GM19452 (cell line): ENCODE data around the gene SCAMP5.

ENCODE experiments used
- ATAC-seq: cut with Tn5 transposase; IDR thresholded peaks from one replicate; pipeline ENCODE4 v1.9.1; 2021; ENCODE audit not compliant: unreplicated experiment

Gene SCAMP5, protein sequence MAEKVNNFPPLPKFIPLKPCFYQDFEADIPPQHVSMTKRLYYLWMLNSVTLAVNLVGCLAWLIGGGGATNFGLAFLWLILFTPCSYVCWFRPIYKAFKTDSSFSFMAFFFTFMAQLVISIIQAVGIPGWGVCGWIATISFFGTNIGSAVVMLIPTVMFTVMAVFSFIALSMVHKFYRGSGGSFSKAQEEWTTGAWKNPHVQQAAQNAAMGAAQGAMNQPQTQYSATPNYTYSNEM

DNA sequence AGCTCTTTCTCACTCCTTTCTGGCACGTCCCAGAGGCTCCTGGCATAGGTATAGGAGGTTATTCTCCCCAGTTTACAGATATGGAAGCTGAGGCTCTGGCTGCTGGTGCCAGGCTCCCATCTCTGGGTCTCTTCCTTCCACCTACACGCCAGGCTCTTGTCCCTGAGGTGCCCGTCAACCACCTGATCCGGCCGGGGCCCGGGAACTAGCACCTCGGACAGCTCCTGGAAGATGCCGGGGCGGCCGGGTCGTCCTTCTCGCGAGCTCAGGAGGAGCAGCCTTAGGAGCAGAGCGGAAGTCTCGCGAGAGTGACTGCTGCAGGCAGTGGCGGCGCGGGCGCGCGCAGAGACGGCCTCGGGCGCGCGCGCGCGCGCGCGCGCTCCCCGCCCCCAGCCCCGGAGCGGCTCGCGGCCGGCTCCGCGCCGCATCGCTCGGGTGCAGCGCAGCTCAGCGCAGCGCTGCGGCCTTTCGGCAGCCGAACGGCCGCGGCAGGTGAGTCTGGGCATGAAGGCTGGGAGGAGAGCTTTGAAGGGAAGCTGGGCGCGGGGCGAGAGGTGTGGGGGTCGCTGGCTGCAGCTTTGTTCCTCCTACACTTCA lies at the start of gene SCAMP5:
Gene SCAMP5, plus strand, starts transcription at position 382 of the 597 bp plus-strand sequence. CDS start 16,277 bp downstream, outside the sequence.
- no peak for ATAC-seq

DNA sequence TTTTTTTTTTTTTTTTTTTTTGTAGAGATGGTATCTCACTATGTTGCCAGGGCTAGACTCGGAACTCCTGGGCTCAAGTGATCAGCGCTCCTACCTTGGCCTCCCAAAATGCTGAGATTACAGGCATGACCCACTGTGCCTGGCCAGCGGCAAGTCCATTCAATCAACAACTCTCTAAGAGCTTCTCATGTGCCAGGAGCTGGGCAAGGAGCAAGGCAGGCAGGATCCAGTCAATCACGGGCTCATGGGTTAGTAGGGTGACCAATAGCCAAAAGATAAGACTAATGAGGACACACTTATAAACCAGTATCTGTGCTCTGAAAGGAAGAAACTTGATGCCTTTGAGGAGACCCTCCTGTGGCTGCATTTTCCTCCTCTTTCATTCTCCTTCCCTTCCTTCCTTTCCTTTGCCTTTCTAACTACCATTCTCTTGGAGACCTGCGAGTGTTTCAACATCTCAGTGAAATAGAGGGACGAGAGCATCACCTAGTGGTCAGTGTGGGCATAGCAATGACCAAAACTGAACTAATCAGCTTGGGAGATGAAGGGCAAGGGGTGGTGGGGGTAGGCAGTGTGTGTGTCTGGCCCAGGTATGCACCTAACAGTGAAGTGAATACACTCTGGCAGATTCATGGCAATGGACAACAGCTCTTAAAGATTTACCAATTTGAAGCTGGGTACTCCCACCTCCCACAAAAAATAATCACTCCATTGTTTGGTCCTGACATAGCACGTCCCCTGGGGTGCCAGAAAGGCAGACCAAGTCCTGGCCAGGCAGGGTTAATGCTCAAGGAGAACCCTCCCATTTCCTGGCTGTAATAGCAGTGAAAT lies 45.1 kb upstream of the SCAMP5 start:
- ATAC-seq: no peak

DNA sequence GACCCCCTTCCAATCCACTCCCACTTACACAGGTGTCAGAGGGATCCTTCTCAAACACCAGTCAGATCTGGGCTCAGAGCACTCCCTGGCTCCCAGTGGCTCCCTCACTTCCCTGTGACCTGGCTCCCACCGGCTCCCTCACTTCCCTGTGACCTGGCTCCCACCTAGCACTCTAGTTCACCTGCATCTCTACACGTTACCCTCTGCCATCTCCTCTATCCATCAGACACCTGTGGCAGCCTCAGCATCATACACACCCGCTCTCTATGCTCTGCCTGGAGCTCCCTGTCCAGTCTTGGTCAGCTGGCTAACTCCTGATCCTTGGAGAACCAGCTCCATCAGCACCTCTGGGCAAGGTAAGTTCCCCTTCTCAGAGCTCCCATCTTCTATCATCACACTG lies 44.4 kb upstream of the SCAMP5 start:
- no peak for ATAC-seq

DNA sequence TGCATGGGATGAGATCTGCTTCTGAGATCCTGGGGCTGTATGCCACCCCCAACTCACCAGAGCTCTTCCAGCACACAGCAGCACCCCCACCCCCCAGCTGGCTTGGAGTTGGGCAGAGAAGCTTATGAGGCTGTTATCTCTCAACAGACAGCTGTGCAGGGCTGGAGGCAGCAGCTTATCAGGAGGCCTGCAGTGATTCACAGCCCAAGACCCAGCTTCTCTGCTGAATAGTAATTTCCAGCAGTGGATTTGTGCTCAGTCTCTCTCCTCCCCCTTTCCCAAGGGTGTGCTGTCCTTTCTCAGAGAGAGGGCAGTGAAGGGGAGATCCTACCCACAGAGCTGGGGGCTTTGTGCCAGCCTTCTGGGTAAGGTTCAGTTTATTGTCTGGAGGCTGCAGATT lies 40.8 kb upstream of the SCAMP5 start:
- ATAC-seq: no peak

DNA sequence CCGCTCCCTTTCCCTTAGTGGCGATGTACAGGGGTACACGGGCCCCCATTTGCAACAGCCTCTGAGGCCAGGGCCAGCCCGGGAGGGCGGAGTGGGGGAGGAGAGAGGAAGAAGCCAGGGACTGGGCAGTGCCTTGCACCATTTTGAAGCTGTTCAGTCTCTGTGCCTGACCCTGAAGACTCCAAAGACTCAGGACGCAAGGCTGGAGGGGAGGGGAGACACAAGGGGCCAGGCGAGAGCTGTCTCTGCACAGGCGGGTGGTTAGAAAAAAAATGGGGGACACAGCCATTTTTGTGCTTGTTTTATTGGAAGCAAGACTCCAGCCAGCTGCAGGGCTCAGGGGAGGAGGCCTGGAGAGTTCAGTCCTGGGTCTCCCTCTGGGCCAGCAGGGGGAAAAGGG lies 40.3 kb upstream of the SCAMP5 start:
- no peak for ATAC-seq

DNA sequence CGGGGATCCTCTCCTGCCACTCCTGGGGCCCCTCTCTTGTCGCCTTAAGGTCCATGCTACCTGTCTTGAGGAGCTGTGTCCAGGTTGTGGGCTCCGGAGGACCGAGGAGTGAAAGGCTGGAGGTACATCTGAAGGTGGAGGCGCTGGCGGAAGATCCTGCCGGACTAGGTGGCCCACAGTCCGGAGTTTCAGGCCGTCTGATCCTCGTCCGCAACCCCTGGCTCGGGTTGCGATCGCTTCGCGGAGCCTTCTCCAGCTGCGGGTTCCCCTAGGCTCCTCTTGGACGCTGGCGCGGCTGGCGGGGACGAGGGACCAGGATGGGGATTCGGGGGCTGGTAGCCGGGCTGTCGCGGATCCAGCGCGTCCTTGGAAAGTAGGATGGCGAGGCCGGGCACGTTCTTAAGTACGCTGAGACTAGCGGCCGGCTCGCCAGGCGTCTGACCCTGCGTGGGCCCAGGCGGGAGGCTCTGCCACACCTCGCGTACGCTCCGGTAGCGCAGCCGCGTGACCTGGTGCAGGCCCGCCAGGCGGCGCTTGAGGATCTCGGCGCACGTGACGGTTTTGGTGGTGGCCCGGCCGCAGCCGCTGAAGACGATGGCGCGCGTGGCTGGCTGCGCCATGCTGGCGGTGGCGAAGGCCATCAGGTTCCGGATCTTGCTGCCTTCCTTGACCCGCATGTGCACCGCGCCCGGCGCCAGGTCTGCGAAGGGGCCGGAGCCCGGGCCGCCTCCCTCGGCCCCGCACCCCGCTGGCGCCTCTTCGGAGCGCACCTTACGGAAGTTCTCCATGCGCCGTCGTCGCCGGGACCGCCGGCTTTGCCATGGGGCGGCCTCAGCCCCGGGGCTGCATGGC lies 39.3 kb upstream of the SCAMP5 start:
- ATAC-seq: peak; percentile 48

DNA sequence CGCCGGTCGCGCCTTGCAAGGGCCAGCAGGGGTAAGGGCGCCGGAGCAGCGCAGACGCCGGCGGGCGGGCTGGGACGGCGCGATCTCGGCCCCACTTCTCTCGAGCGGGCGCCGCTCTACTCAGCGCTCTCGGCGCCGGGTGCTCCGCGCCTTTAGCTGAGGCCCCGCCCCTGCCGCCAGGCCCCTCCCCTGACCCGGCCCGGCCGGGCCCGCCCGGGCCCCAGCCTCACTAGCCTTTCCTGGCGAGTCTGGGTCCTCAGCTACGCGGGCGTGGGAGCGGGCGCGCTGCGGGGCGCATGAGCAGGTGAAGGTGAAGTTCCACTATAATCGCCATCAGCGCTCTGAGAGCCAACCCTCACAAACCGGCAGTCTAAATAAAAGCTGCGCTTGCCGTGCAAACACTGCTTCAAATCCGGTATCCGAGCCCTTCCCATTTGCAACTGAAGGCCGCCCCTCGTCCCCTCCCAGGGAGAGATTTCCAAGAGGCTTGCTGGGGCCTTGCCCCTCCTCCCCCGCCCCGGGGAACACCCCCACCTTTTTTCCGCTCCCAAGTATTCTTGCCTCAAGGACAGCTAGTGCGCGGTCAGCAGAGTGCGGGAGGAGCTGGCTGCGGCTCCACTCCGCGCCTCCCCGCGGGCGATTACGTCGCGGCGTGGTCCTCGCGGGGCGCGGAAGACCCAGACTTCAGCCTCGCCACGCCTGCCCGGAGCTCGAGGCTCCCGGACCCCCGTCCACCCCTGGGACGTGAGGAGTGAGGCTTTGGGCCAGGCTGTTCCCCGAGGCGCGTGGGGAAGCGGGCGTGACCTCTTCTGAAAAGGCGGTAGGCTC lies 38.5 kb upstream of the SCAMP5 start, which contains the start of gene RPP25:
Gene RPP25, minus strand, starts transcription at position 125 of the 828 bp plus-strand sequence. CDS start 189 bp downstream, outside the sequence.
- ATAC-seq: peak; percentile 74

DNA sequence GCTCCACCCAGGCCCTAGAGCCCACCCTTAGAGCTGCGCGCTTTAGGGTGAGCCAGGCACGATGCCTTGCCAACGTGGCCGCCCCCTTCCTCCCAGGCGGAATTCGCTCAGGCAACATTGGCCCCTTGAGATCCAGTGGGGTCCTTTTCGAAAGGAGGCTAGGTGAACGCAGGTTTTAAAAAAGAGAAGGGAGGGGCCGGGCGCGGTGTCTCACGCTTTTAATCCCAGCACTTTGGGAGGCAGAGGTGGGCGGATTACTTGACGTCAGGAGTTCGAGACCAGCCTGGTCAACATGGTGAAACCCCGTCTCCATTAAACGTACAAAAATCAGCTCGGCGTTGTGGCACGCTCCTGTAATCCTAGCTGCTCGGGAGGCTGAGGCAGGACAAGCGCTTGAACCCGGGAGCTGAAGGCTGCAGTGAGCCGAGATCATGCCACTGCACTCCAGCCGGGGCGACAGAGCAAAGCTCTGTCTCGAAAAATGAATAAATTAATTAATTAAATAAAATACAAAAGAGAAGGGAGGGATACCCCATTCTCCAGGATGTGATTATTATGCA lies 37.8 kb upstream of the SCAMP5 start:
- no peak for ATAC-seq

DNA sequence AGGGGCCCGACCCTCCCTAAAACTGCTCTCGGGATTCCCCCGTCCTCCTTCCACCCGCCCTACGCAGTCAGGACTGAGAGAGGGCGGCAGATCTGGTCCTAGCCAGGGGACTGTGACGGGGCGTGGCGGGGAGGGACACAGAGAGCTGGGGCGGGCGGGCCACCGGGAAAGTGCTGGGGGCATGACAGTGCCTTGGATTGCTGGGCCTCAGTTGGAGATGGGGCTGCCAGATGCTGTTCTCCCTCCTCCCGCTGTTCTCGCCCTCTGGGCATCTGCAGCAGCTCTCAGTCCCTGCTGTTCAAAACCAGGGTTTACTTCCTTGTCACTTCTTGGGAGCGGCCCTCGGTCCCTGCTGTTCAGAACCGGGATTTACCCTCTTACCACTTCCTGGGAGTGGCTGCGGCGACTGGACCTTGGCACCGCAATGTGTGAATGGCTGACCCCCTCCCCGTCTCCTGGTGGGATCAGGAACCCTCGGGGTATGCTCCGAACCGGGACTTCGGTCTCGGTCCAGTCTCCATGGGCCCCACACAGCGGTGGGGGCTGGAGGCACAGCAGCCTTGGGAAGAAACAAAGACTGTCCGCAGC lies 36.9 kb upstream of the SCAMP5 start:
- ATAC-seq: no peak

DNA sequence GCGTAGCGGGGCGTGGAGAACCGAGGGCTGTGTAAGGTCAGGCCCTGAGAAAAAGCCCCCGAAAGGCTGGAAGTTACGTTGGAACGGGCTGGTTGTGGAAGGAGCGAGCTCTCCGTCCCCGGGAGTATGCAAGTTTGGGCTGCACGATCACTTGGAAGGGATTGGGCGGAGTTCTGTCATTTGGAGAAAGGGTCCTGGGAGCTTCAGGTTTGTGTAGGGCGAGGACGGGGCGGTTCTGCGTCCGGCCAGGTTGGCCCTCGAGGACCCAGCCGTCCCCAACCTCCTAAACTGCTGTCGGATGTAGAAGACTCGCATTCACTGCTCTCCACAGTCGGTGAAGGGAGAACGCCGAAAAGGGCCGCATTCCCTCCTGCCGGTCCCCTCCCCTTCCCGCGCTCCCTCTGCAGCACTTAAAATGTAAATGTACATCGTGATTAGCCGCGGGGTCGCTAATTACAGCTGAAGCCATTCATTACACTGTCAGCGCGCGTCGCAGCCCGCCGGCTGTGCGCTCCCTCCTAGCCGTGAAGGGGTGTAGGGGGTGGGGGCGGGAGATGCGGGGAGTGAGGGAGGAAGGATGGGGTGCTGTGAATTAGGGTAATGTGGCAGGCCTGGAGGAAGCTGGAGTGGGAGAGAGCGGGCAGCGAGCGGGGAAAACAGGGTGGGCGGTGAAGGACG lies 36.3 kb upstream of the SCAMP5 start:
- ATAC-seq: no peak

DNA sequence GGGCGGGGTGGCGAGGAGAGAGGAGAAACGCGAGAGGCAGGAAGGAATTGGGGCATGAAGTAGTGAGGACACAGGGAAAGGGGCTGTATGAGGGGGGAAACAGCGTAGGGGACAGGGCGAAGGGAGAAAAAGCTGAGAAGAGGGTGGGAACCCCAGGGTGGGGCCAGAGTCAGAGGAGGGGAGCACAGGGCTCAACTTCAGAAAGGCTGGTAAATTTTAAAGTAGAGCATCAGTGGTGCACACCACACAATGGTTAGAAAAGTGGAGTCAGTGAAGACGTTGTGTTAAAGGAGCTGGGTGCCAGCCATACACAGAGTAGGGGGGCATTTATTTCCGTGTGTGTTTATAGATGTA lies 35.8 kb upstream of the SCAMP5 start:
- ATAC-seq: no peak

DNA sequence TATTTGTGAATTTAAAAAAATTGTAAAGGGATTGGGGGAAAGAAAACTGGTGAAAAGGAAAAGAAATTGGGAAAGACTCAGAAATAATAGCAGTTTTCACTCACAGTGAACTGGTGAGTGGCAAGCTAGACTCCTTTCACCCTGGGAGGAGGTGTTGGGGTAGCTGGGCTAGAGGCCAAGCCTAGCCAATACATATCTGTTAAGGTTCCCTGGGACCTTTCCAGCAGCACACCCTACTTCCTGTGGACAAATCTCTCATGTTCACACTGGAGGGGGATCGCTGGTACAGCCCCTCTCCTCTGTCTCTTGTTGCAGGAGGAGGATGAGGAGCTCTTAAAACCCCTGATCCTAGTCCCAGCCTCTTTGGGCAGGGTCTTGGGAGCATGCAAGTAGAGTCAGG lies 35.1 kb upstream of the SCAMP5 start:
- ATAC-seq: no peak

DNA sequence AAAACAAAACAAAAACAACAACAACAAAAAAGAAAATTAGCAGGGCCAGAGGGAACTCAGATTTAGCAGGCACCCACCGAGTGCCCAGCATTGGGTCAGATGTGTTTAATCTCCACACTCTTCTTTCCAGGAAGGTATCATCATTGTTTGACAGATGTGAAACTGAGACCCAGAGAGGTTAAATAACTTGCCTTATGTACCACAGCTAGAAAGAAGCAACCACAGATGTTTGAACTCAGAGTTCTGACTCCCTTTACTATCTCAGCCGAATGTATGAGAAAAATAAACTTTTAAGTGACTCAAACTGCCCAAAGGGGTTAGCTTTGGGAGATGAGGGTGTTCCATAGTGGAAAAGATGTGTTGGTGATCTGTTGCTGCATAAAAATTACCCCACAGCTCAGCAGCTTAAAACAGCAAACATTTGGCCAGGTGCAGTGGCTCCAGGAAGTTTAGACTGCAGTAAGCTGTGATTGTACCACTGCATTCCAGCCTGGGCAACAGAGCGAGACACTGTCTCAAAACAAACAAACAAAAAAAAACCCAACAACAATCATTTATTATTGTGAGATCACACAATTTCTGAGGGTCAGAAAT lies 34.3 kb upstream of the SCAMP5 start:
- no peak for ATAC-seq

DNA sequence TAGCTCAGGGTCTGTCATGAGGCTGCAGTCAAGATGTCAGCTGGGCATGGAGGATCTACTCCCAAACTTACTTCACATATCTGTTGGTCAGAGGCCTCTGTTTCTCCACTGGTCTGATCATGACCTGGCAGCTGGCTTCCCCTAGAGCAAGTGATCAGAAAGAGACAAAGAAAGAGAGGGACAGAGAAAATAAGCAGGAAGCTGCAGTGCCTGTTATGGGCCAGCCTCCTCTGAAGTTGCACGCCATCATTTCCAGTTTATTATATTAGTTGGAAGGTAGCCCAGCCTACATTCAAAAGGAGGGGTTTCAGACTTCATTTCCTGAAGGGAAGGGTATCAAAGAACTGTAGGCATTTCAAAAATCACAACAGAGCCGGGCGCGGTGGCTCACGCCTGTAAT lies 33.7 kb upstream of the SCAMP5 start:
- no peak for ATAC-seq

DNA sequence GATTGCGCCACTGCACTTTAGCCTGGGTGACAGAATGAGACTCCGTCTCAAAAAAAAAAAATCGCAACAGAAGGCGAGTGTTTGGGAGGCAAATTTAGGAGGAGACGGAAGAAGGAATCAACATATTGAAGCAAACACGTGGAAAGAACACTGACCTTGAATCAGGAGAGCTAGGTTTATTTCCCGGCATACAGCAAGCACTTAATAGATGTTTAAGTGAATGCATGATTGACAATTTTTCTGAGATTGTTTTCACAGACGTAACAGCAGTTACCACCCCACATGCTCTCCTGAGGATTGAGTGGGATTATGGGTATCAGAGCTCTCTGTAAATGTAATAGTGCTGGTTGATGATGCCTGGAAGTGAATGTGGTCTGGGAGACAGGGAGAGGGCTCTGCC lies 33.1 kb upstream of the SCAMP5 start:
- ATAC-seq: no peak

DNA sequence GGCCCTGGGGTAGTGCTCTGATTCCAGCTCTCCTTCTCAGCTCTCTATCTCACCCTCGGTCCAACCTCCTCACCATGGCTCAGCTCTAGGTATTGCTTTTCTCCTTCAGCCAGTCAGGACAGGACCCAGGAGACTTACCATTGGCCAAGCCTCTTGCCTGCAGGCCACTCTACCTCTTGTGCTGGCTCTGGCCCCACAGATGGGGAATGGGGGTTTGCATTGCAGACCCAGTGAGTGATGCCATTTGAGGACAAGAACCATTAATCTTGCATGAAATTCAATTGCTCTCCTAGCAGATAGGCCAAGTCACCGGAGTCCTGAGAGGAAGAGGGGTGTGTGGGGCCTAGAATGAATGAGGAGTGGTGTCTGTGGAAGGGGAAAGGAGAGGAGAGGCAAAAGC lies 32.7 kb upstream of the SCAMP5 start:
- ATAC-seq: no peak

DNA sequence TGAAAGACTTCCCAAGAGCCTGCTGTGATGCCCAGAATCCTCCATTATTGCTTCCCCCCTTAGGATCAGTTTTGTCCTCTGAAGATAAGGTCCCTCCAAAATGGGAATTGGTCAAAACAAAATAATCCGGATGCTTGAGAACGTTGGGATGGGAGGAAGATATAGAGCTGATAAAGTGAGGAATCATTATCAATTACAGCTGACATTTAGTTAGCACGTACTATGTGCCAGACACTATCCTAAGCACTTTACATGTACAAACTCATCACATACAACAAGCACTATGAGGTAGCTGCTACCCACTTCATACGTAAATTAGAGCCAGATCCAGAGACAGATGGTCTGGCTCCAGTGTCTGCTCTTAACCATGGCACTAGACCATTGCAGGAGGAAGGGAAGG lies 32.1 kb upstream of the SCAMP5 start:
- ATAC-seq: no peak

DNA sequence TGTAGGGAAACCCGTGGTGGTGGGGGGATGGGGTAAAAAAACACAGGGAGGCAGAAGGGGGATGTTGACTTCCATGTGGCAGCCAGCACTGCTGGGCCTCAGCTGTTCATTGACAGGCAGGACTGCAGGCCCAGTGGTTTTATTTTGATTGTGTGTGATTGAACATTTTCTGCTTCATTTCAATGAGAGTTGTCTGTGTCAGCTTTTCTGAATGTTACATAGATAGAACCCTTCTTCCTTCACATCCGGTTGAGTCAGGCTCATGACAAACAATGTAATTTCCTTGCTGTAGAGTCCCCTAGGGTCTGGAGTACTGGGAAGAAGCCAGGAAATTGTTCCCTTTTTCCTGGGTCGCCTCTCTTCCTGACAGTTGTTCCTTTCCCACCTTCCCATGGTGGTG lies 30.6 kb upstream of the SCAMP5 start:
- no peak for ATAC-seq

DNA sequence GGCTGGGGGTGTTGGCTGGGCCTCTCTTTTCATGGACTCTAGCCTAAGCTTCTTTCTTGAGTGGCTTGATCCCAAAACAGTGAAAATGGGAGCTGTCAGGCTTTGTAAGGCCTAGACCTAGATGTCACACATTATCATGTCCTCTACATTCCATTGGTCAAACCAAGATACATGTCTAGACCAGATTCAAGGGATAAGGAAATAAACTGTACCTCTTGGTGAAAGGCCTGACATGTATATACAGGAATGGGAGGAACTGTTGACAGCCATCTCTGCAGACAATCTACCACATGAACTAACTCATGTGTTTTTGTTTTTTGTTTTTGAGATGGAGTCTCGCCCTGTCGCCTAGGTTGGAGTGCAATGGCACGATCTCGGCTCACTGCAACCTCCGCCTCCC lies 27.7 kb upstream of the SCAMP5 start:
- ATAC-seq: no peak
